Heart left ventricle (tissue), 13 donors: Measurements from ENCODE around the gene EPHA5.

Experiments used
- POLR2A ChIP-seq, 2 donors: fragments of 450-650 bp; IDR thresholded peaks; one replicate each; pipeline ENCODE4 v1.6.1; 2017; ENCODE audit warnings: antibody characterized with exemption in 2 of 2, mild to moderate bottlenecking in 2 of 2, moderate library complexity in 2 of 2
- TF ChIP-seq, protein P1 (sequence below), 12 donors: fragments of 200-600 bp; sonication (generic) in 4 of 12; IDR thresholded peaks; one replicate each; pipeline versions ENCODE4 v1.5.0 to v1.8.0; 2018 to 2022; ENCODE audit warnings: antibody characterized with exemption in 12 of 12, mild to moderate bottlenecking in 5 of 12
- donor health status: ischemic (EF 13 %, LVEDD 7.1; RV severe dilation, severe dysfunction).
- donor health status: DM: no; HTN: yes; CAD: no.
- donor health status: DM: no; HTN: no; CAD: no.
- donor health status: ischemic (EF 25% LVEDD 6.9; RV normal size, moderate dysfunction).
- donor health status: ischemic (EF 25% LVEDD 5.7; RV mildly dilated, moderate dysfunction).
- donor health status: ischemic (EF 35%, LVEDD 5.7; RV mildly dilated, moderate dysfunction).
- donor health status: nonischemic (EF 11% LVEDD 7.7; RV severe dilation, severe dysfunction).
- donor health status: DM: yes; HTN: yes; CAD: no.
- donor health status: PGD.
- donor health status: ischemic (EF 29% LVEDD 5.4; RV normal size, mild dysfunction).
- donor health status: nonischemic (EF 23%, LVEDD 6.1; RV moderate dilation, normal function).

DNA sequence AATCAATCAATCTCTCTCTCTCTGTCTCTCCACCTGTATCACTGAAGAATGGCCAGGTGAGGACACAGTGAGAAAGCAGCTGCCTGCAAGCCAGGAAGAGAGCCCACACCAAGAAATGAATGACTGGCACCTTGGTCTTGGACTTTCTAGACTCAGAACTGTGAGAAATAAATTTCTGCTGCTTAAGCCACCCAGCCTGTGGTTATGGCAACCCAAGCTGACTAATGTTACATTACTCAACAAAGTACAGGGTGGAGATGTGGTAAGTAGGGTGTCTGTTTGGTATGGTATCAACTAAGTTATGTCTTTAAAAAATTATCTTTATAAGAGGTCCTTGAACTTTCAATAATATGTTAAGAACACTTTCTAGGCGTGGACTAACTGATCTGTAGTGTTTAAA is 159.3 kb downstream of the EPHA5 start:
- TF ChIP-seq, protein P1, sequence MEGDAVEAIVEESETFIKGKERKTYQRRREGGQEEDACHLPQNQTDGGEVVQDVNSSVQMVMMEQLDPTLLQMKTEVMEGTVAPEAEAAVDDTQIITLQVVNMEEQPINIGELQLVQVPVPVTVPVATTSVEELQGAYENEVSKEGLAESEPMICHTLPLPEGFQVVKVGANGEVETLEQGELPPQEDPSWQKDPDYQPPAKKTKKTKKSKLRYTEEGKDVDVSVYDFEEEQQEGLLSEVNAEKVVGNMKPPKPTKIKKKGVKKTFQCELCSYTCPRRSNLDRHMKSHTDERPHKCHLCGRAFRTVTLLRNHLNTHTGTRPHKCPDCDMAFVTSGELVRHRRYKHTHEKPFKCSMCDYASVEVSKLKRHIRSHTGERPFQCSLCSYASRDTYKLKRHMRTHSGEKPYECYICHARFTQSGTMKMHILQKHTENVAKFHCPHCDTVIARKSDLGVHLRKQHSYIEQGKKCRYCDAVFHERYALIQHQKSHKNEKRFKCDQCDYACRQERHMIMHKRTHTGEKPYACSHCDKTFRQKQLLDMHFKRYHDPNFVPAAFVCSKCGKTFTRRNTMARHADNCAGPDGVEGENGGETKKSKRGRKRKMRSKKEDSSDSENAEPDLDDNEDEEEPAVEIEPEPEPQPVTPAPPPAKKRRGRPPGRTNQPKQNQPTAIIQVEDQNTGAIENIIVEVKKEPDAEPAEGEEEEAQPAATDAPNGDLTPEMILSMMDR (IDR thresholded peaks at IDR 0.05), result no peak
- TF ChIP-seq POLR2A (IDR thresholded peaks at IDR 0.05), result no peak
